ENCODE measurements around the gene ZC2HC1C.

The ZC2HC1C gene

DNA sequence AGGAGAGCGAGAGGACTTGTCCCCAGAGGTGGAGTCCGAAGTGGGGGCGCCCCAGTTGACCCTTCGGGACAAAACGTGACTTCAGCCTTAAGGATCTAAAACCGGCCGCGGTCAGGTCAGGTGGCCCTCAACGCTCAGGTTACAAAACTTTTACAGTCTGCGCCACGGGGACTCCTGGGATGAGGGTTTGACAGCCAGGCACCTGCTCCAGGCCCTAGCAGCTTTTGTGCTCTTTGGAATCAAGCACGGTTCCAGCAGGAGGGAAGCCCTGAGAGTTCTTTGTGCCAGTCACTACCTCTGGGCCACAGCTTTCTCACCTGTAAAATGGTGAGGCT is 337 bp downstream of the ZC2HC1C start:
- Histone ChIP-seq H2AFZ (ENCODE audit: low read depth, low read length) (no peak overlapping the region), H3K36me3 (ENCODE audit: insufficient read depth, low read length) (no peaks in the 10 kb centered on the region), H3K27me3 (ENCODE audit: insufficient read depth, low read length, poor library complexity) (no peaks in the 10 kb centered on the region), H3K79me2 (ENCODE audit: insufficient read depth, low read length) (no peaks in the 10 kb centered on the region), H3K27ac (ENCODE audit: low read length) (no peak overlapping the region), H3K9me3 (ENCODE audit: insufficient read depth, low read length, severe bottlenecking) (no peaks in the 10 kb centered on the region), H3K4me3 (ENCODE audit: low read depth in 1 of 2, low read length in 2 of 2) (no peak overlapping the region), H3K4me1 (ENCODE audit: insufficient read depth, low read length) (no peaks in the 10 kb centered on the region), H3K9ac (ENCODE audit: low read depth, low read length) (no peak overlapping the region), H3K4me2 (ENCODE audit: insufficient read depth, low read length) (no peak overlapping the region), H4K20me1 (ENCODE audit: insufficient read depth, low read length) (no peaks in the 10 kb centered on the region)
- no peak for DNase-seq
- TF ChIP-seq, protein P1, sequence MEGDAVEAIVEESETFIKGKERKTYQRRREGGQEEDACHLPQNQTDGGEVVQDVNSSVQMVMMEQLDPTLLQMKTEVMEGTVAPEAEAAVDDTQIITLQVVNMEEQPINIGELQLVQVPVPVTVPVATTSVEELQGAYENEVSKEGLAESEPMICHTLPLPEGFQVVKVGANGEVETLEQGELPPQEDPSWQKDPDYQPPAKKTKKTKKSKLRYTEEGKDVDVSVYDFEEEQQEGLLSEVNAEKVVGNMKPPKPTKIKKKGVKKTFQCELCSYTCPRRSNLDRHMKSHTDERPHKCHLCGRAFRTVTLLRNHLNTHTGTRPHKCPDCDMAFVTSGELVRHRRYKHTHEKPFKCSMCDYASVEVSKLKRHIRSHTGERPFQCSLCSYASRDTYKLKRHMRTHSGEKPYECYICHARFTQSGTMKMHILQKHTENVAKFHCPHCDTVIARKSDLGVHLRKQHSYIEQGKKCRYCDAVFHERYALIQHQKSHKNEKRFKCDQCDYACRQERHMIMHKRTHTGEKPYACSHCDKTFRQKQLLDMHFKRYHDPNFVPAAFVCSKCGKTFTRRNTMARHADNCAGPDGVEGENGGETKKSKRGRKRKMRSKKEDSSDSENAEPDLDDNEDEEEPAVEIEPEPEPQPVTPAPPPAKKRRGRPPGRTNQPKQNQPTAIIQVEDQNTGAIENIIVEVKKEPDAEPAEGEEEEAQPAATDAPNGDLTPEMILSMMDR (IDR thresholded peaks at IDR 0.05; ENCODE audit: borderline replicate concordance, extremely low read depth, low read length, poor library complexity, severe bottlenecking): no peak
- no peak for TF ChIP-seq EZH2 (IDR thresholded peaks at IDR 0.05; ENCODE audit: borderline replicate concordance, low read depth, low read length, severe bottlenecking)
- no peak for ATAC-seq (ENCODE audit: insufficient read depth, low read depth)

DNA sequence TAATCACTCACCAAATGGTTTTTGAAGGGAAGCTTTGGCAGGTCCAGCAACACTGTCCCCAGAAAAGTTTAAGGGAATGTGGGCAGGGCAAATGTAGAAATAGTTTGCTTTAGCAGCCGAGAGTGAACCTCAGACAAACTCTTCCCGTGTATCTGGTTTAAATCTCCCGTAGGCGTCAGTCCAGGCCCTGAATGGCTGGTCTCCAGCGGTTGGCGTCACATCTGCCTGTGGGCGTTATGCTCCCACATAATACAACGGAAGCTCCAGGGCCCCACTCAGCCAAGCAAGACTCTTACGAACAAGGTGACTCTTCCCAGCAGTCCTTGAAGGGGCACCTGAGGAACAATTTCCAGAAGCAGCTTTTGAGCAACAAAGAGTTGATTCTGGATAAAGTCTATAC is 942 bp downstream of the ZC2HC1C start:
- Histone ChIP-seq H3K79me2 (ENCODE audit: insufficient read depth, low read length) (no peaks in the 10 kb centered on the region), H3K4me1 (ENCODE audit: insufficient read depth, low read length) (no peaks in the 10 kb centered on the region), H3K9ac (ENCODE audit: low read depth, low read length) (no peak overlapping the region), H3K4me2 (ENCODE audit: insufficient read depth, low read length) (no peak overlapping the region), H3K27ac (ENCODE audit: low read length) (no peak overlapping the region), H3K27me3 (ENCODE audit: insufficient read depth, low read length, poor library complexity) (no peaks in the 10 kb centered on the region), H4K20me1 (ENCODE audit: insufficient read depth, low read length) (no peaks in the 10 kb centered on the region), H3K9me3 (ENCODE audit: insufficient read depth, low read length, severe bottlenecking) (no peaks in the 10 kb centered on the region), H3K4me3 (ENCODE audit: low read depth in 1 of 2, low read length in 2 of 2) (no peak overlapping the region), H3K36me3 (ENCODE audit: insufficient read depth, low read length) (no peaks in the 10 kb centered on the region), H2AFZ (ENCODE audit: low read depth, low read length) (no peak overlapping the region)
- TF ChIP-seq, protein P1 (IDR thresholded peaks at IDR 0.05; ENCODE audit: borderline replicate concordance, extremely low read depth, low read length, poor library complexity, severe bottlenecking): no peak
- no peak for TF ChIP-seq EZH2 (IDR thresholded peaks at IDR 0.05; ENCODE audit: borderline replicate concordance, low read depth, low read length, severe bottlenecking)
- DNase-seq (no peak), ATAC-seq (ENCODE audit: insufficient read depth, low read depth) (no peak)

GRCh38 chr14:75077794-75078193 is 8.4 kb downstream of the ZC2HC1C start:
- TF ChIP-seq, protein P1 (IDR thresholded peaks at IDR 0.05; ENCODE audit: borderline replicate concordance, extremely low read depth, low read length, poor library complexity, severe bottlenecking): no peak
- no peak for TF ChIP-seq EZH2 (IDR thresholded peaks at IDR 0.05; ENCODE audit: borderline replicate concordance, low read depth, low read length, severe bottlenecking)
- no peak overlapping the region for H3K9ac ChIP-seq (ENCODE audit: low read depth, low read length)
- H3K27ac ChIP-seq (ENCODE audit: low read length): no peak overlapping the region

GRCh38 chr14:75079521-75079920 is 10.1 kb downstream of the ZC2HC1C start:
- Histone ChIP-seq H3K36me3 (ENCODE audit: insufficient read depth, low read length) (peaks cover 28% of the 10 kb centered on the region), H3K27me3 (ENCODE audit: insufficient read depth, low read length, poor library complexity) (no peaks in the 10 kb centered on the region), H3K9me3 (ENCODE audit: insufficient read depth, low read length, severe bottlenecking) (no peaks in the 10 kb centered on the region), H3K4me1 (ENCODE audit: insufficient read depth, low read length) (no peaks in the 10 kb centered on the region), H3K9ac (ENCODE audit: low read depth, low read length) (no peak overlapping the region), H3K4me2 (ENCODE audit: insufficient read depth, low read length) (no peak overlapping the region), H4K20me1 (ENCODE audit: insufficient read depth, low read length) (no peaks in the 10 kb centered on the region), H3K4me3 (ENCODE audit: low read depth in 1 of 2, low read length in 2 of 2) (no peak overlapping the region), H3K79me2 (ENCODE audit: insufficient read depth, low read length) (no peaks in the 10 kb centered on the region), H3K27ac (ENCODE audit: low read length) (no peak overlapping the region), H2AFZ (ENCODE audit: low read depth, low read length) (no peak overlapping the region)
- ATAC-seq (ENCODE audit: insufficient read depth, low read depth) (no peak), DNase-seq (no peak)
- no peak for TF ChIP-seq EZH2 (IDR thresholded peaks at IDR 0.05; ENCODE audit: borderline replicate concordance, low read depth, low read length, severe bottlenecking)
- TF ChIP-seq, protein P1 (IDR thresholded peaks at IDR 0.05; ENCODE audit: borderline replicate concordance, extremely low read depth, low read length, poor library complexity, severe bottlenecking): no peak

More at GRCh38 chr14:75077794-75078193, 8.4 kb downstream of the ZC2HC1C start:
- peaks cover 11% of the 10 kb centered on the region; the same call in 1 of the 2 replicates for H3K36me3 ChIP-seq (ENCODE audit: insufficient read depth, low read length)
- H3K4me1 ChIP-seq (ENCODE audit: insufficient read depth, low read length): no peaks in the 10 kb centered on the region
- DNase-seq (no peak), ATAC-seq (ENCODE audit: insufficient read depth, low read depth) (no peak)
- H3K4me2 ChIP-seq (ENCODE audit: insufficient read depth, low read length): no peak overlapping the region
- H4K20me1 ChIP-seq (ENCODE audit: insufficient read depth, low read length): no peaks in the 10 kb centered on the region
- no peak overlapping the region for H3K4me3 ChIP-seq (ENCODE audit: low read depth in 1 of 2, low read length in 2 of 2)
- H2AFZ ChIP-seq (ENCODE audit: low read depth, low read length): no peak overlapping the region
- no peaks in the 10 kb centered on the region for H3K9me3 ChIP-seq (ENCODE audit: insufficient read depth, low read length, severe bottlenecking)
- no peaks in the 10 kb centered on the region for H3K79me2 ChIP-seq (ENCODE audit: insufficient read depth, low read length)
- H3K27me3 ChIP-seq (ENCODE audit: insufficient read depth, low read length, poor library complexity): no peaks in the 10 kb centered on the region

All from DND-41 (cell line).